Stimulated activated CD8-positive, alpha-beta memory T cell treated with anti-CD3 and anti-CD28 coated beads, Interleukin-15, amount 100 ng/mL, for 1 hour (primary cell): Measurements from ENCODE around the gene TBC1D8.
A peak's percentile ranks its signal among the peaks of the same experiment; 100 is the strongest.
"Not testable (repeated sequence)": the region's sequence is repeated elsewhere in the genome, so short reads cannot be mapped to it uniquely, and the experiment has no call there.

Experiments used
- DNase-seq: peaks from one replicate; pipeline ENCODE4 v3.0.0-alpha.2; 2020; ENCODE audit warnings: low read depth

TBC1D8 gene

GRCh38 chr2:101151146-101151858 lies at the start of gene TBC1D8:
TBC1D8 (minus strand) TSS chr2:101151382; CDS start chr2:101151253, 129 bp downstream.
- DNase-seq, result peak; percentile 20

GRCh38 chr2:101200676-101201075 lies 49.5 kb upstream of the TBC1D8 start:
- no peak for DNase-seq

GRCh38 chr2:101199251-101199791 lies 48.1 kb upstream of the TBC1D8 start:
- no peak for DNase-seq

- DNase-seq, result no peak
Measured at GRCh38 chr2:101197814-101198213, 46.6 kb upstream of the TBC1D8 start.

GRCh38 chr2:101197215-101197745 lies 46.1 kb upstream of the TBC1D8 start:
- DNase-seq, result no peak

- no peak for DNase-seq
Measured at GRCh38 chr2:101195871-101196661, 44.9 kb upstream of the TBC1D8 start.

GRCh38 chr2:101193033-101193626 lies 41.9 kb upstream of the TBC1D8 start:
- no peak for DNase-seq

GRCh38 chr2:101190747-101191516 lies 39.8 kb upstream of the TBC1D8 start:
- DNase-seq, result no peak

GRCh38 chr2:101188683-101189405 lies 37.7 kb upstream of the TBC1D8 start:
- DNase-seq, result no peak

- no peak for DNase-seq
Measured at GRCh38 chr2:101187131-101187530, 35.9 kb upstream of the TBC1D8 start.

- no peak for DNase-seq
Measured at GRCh38 chr2:101185656-101186055, 34.5 kb upstream of the TBC1D8 start.

GRCh38 chr2:101185085-101185484 lies 33.9 kb upstream of the TBC1D8 start:
- no peak for DNase-seq

- DNase-seq, result no peak
Measured at GRCh38 chr2:101179982-101180381, 28.8 kb upstream of the TBC1D8 start.

- DNase-seq, result no peak
Measured at GRCh38 chr2:101176803-101177202, 25.6 kb upstream of the TBC1D8 start.

- DNase-seq, result no peak
Measured at GRCh38 chr2:101175991-101176390, 24.8 kb upstream of the TBC1D8 start.

- no peak for DNase-seq
Measured at GRCh38 chr2:101173707-101174295, 22.6 kb upstream of the TBC1D8 start.

GRCh38 chr2:101169822-101170221 lies 18.6 kb upstream of the TBC1D8 start:
- DNase-seq, result not testable (repeated sequence)

- DNase-seq, result no peak
Measured at GRCh38 chr2:101168706-101169105, 17.5 kb upstream of the TBC1D8 start.

GRCh38 chr2:101167532-101167931 lies 16.4 kb upstream of the TBC1D8 start:
- not testable (repeated sequence) for DNase-seq

- no peak for DNase-seq
Measured at GRCh38 chr2:101164021-101164420, 12.8 kb upstream of the TBC1D8 start.
